K562 (cell line): ENCODE results near the gene SDCBP2. TPM values are rescaled to one million over a fixed set of nuclear protein-coding genes. Genes with fewer than 3 reads are reported as not detected.

ENCODE experiments used
- ARID3B ChIP-seq: fragments of 250-450 bp; sonication (Bioruptor Pico); IDR thresholded peaks from 2 replicates; pipeline ENCODE4 v1.4.0; 2020; ENCODE audit warnings: borderline replicate concordance
- ELK1 ChIP-seq: sonication (generic); formaldehyde crosslinking; IDR thresholded peaks from 2 replicates; pipeline ENCODE4 v1.8.1; 2022; ENCODE audit warnings: missing genetic modification reagents
- MAX ChIP-seq: sonication (generic); formaldehyde crosslinking; IDR thresholded peaks from 2 replicates; pipeline ENCODE4 v1.9.0; 2022; ENCODE audit warnings: mild to moderate bottlenecking, missing genetic modification reagents
- RAD51 ChIP-seq: fragments of 450-650 bp; IDR thresholded peaks from 2 replicates; pipeline ENCODE4 v1.7.1; 2016; ENCODE audit warnings: low read depth, mild to moderate bottlenecking, borderline replicate concordance
- ZNF282 ChIP-seq: sonication (generic); formaldehyde crosslinking; IDR thresholded peaks from 2 replicates; pipeline ENCODE4 v1.8.1; 2023; ENCODE audit warnings: missing genetic modification reagents
- ZNF444 ChIP-seq: fragments of 250-450 bp; sonication (Bioruptor Pico); IDR thresholded peaks from 2 replicates; pipeline ENCODE4 v1.4.0; 2020; ENCODE audit warnings: mild to moderate bottlenecking, moderate library complexity
- polyA plus RNA-seq, 8 experiments: library from polyadenylated mRNA; depleted of rRNA in 4 of 8; stranded (reverse) in 5 of 8; unstranded in 3 of 8; fragments of >200 nt; fragmentation: Nextera tagmentation in 2 of 8; fragmentation: Illumina TruSeq in 1 of 8; extraction: Ambion mirVana in 2 of 8; extraction: Trizol in 1 of 8; gene quantifications; 2 replicates each; pipeline versions ENCODE4 v1.2.1 to v1.2.3, GENCODE V29; 2011 to 2014; ENCODE audit warnings: inconsistent platforms in 1 of 8, missing spikeins in 1 of 8
- total RNA-seq, 7 experiments: library from RNA; depleted of rRNA in 6 of 7; stranded (reverse); fragments of >200 nt in 6 of 7; fragmentation: Illumina TruSeq in 2 of 7; extraction: Trizol in 2 of 7; gene quantifications; 2 replicates each; pipeline versions ENCODE4 v1.2.1 to v1.2.3, GENCODE V29; 2011 to 2021; ENCODE audit warnings: low replicate concordance in 1 of 7
- TF ChIP-seq, protein P1 (sequence below): fragments of 200-800 bp; sonication (Bioruptor generic); IDR thresholded peaks from 2 replicates; pipeline ENCODE4 v1.6.1; 2017; ENCODE audit warnings: missing genetic modification characterization, missing compliant biosample characterization

Gene SDCBP2
- total and polyA plus RNA-seq, 9 of the 15 experiments (the other 6 are each of a cell fraction or from before 2014, with no cell fraction given): 0.06 to 1.2 (median 0.80) TPM

DNA sequence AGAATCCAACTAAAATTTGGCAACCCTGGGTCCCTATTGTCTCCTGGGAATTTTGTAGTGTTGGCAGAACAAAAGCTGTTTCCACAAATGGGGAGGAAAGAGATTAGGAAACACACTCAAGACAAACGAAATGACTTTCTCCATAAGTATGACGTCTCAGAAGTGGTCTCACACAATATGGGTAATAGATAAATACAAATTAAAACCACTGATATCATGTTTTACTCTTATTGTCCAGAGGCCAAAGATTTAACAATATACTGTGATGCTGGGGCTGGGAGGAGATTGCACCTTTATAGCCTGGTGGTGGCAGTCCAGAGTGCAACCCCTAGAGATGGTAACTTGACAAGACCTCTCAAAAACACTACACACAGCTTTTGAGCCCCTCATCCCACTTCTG, 45.3 kb upstream of the SDCBP2 start (continued):
- TF ChIP-seq, protein P1, sequence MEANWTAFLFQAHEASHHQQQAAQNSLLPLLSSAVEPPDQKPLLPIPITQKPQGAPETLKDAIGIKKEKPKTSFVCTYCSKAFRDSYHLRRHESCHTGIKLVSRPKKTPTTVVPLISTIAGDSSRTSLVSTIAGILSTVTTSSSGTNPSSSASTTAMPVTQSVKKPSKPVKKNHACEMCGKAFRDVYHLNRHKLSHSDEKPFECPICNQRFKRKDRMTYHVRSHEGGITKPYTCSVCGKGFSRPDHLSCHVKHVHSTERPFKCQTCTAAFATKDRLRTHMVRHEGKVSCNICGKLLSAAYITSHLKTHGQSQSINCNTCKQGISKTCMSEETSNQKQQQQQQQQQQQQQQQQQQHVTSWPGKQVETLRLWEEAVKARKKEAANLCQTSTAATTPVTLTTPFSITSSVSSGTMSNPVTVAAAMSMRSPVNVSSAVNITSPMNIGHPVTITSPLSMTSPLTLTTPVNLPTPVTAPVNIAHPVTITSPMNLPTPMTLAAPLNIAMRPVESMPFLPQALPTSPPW (CRISPR knock-in tag): no peak
- TF ChIP-seq ARID3B (CRISPR knock-in tag) (no peak), RAD51 (no peak), ELK1 (CRISPR knock-in tag) (no peak), MAX (CRISPR knock-in tag) (no peak), ZNF282 (CRISPR knock-in tag) (no peak), ZNF444 (CRISPR knock-in tag) (no peak)
